ENCODE measurements around the gene CFAP100. TPM values are rescaled to one million over a fixed set of nuclear protein-coding genes. Genes with fewer than 3 reads are reported as not detected.

The CFAP100 gene
- total RNA-seq, 1 experiment from 2014 or later: not detected

- Histone ChIP-seq H3K9me2 (ENCODE audit: insufficient read depth) (no peaks in the 10 kb centered on the region), H3K36me3 (ENCODE audit: low read depth) (no peaks in the 10 kb centered on the region), H3K4me1 (replicated peaks; ENCODE audit: insufficient read depth) (no peaks in the 10 kb centered on the region), H3K27ac (no peak overlapping the region), H3K79me2 (ENCODE audit: low read depth) (no peaks in the 10 kb centered on the region), H3F3A (ENCODE audit: insufficient read depth, low read depth) (no peaks in the 10 kb centered on the region), H3K4me3 (no peak overlapping the region), H3K4me2 (no peak overlapping the region), H3K9me3 (ENCODE audit: insufficient read depth, low read depth) (no peaks in the 10 kb centered on the region), H4K20me1 (ENCODE audit: insufficient read depth) (no peaks in the 10 kb centered on the region), H2AFZ (no peak overlapping the region), H3K27me3 (ENCODE audit: insufficient read depth, low read depth) (no peaks in the 10 kb centered on the region)
- no TSS peak for BruUV-seq (replicated peaks)
- TF ChIP-seq, protein P1, sequence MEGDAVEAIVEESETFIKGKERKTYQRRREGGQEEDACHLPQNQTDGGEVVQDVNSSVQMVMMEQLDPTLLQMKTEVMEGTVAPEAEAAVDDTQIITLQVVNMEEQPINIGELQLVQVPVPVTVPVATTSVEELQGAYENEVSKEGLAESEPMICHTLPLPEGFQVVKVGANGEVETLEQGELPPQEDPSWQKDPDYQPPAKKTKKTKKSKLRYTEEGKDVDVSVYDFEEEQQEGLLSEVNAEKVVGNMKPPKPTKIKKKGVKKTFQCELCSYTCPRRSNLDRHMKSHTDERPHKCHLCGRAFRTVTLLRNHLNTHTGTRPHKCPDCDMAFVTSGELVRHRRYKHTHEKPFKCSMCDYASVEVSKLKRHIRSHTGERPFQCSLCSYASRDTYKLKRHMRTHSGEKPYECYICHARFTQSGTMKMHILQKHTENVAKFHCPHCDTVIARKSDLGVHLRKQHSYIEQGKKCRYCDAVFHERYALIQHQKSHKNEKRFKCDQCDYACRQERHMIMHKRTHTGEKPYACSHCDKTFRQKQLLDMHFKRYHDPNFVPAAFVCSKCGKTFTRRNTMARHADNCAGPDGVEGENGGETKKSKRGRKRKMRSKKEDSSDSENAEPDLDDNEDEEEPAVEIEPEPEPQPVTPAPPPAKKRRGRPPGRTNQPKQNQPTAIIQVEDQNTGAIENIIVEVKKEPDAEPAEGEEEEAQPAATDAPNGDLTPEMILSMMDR (conservative IDR thresholded peaks at IDR 0.05): no peak
- TF ChIP-seq EZH2 (IDR thresholded peaks at IDR 0.05; ENCODE audit: low read depth): no peak
- ChIA-PET POLR2A (ENCODE audit: unreplicated experiment) (interaction anchor here (0.6 kb wide), 1 partner anchor 898 kb away, joined by 3 read pairs; no protein-coding TSS in a partner anchor), CTCF (no interaction called here)
- intact Hi-C loops (cut with micrococcal nuclease; ENCODE audit: unreplicated experiment): no loop called here
- no peak for DNase-seq
Observed at GRCh38 chr3:126372413-126373145, 22.1 kb upstream of the CFAP100 start.

GRCh38 chr3:126373146-126373613 is 21.5 kb upstream of the CFAP100 start:
- BruUV-seq (replicated peaks): no TSS peak
- no peaks in the 10 kb centered on the region for H3K27me3 ChIP-seq (ENCODE audit: insufficient read depth, low read depth)
- H3K9me3 ChIP-seq (ENCODE audit: insufficient read depth, low read depth): no peaks in the 10 kb centered on the region
- H3F3A ChIP-seq (ENCODE audit: insufficient read depth, low read depth): no peaks in the 10 kb centered on the region
- H3K4me1 ChIP-seq (replicated peaks; ENCODE audit: insufficient read depth): no peaks in the 10 kb centered on the region
- TF ChIP-seq, protein P1 (conservative IDR thresholded peaks at IDR 0.05): no peak
- no peak for TF ChIP-seq EZH2 (IDR thresholded peaks at IDR 0.05; ENCODE audit: low read depth)
- no peak overlapping the region for H3K4me2 ChIP-seq
- H3K27ac ChIP-seq: no peak overlapping the region
- no peaks in the 10 kb centered on the region for H3K79me2 ChIP-seq (ENCODE audit: low read depth)
- intact Hi-C loops (cut with micrococcal nuclease; ENCODE audit: unreplicated experiment): no loop called here
- CTCF ChIA-PET: no interaction called here
- no peak overlapping the region for H2AFZ ChIP-seq
- H3K4me3 ChIP-seq: no peak overlapping the region
- H4K20me1 ChIP-seq (ENCODE audit: insufficient read depth): no peaks in the 10 kb centered on the region
- no peaks in the 10 kb centered on the region for H3K36me3 ChIP-seq (ENCODE audit: low read depth)
- POLR2A ChIA-PET (ENCODE audit: unreplicated experiment): no interaction called here
- H3K9me2 ChIP-seq (ENCODE audit: insufficient read depth): no peaks in the 10 kb centered on the region
- no peak for DNase-seq

GRCh38 chr3:126373682-126374601 is 20.8 kb upstream of the CFAP100 start:
- Histone ChIP-seq H3K9me2 (ENCODE audit: insufficient read depth) (no peaks in the 10 kb centered on the region), H3K4me3 (no peak overlapping the region), H3K36me3 (ENCODE audit: low read depth) (no peaks in the 10 kb centered on the region), H3K9me3 (ENCODE audit: insufficient read depth, low read depth) (no peaks in the 10 kb centered on the region), H4K20me1 (ENCODE audit: insufficient read depth) (no peaks in the 10 kb centered on the region), H3K27me3 (ENCODE audit: insufficient read depth, low read depth) (no peaks in the 10 kb centered on the region), H3F3A (ENCODE audit: insufficient read depth, low read depth) (no peaks in the 10 kb centered on the region), H3K79me2 (ENCODE audit: low read depth) (no peaks in the 10 kb centered on the region), H3K4me2 (no peak overlapping the region), H2AFZ (no peak overlapping the region), H3K4me1 (replicated peaks; ENCODE audit: insufficient read depth) (no peaks in the 10 kb centered on the region), H3K27ac (no peak overlapping the region)
- intact Hi-C loops (cut with micrococcal nuclease; ENCODE audit: unreplicated experiment): no loop called here
- ChIA-PET CTCF (no interaction called here), POLR2A (ENCODE audit: unreplicated experiment) (no interaction called here)
- no peak for DNase-seq
- BruUV-seq (replicated peaks): no TSS peak
- TF ChIP-seq, protein P1 (conservative IDR thresholded peaks at IDR 0.05): no peak
- no peak for TF ChIP-seq EZH2 (IDR thresholded peaks at IDR 0.05; ENCODE audit: low read depth)

Data from PC-9 (cell line).